ENCODE data around the gene WFDC10B.

DNA sequence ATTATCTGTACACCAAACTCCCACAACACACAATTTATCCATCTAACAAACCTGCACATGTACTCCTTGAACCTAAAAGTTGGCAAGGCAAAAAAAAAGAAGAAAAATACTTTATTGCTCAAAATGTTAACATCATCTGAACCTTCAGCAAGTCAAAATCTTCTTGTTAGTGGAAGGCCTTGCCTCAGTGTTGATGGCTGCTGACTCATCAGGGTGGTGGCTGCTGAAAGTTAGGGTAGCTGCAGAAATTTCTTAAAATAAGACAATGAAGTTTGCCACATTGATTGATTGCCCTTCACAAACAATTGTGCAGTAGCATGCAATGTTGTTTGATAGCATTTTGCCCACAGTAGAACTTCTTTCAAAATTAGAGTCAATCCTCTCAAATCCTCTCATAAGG lies 32.1 kb downstream of the WFDC10B start:
- TF ChIP-seq, protein P1, sequence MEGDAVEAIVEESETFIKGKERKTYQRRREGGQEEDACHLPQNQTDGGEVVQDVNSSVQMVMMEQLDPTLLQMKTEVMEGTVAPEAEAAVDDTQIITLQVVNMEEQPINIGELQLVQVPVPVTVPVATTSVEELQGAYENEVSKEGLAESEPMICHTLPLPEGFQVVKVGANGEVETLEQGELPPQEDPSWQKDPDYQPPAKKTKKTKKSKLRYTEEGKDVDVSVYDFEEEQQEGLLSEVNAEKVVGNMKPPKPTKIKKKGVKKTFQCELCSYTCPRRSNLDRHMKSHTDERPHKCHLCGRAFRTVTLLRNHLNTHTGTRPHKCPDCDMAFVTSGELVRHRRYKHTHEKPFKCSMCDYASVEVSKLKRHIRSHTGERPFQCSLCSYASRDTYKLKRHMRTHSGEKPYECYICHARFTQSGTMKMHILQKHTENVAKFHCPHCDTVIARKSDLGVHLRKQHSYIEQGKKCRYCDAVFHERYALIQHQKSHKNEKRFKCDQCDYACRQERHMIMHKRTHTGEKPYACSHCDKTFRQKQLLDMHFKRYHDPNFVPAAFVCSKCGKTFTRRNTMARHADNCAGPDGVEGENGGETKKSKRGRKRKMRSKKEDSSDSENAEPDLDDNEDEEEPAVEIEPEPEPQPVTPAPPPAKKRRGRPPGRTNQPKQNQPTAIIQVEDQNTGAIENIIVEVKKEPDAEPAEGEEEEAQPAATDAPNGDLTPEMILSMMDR (conservative IDR thresholded peaks at IDR 0.05) = no peak
- no peak for TF ChIP-seq EZH2 (IDR thresholded peaks at IDR 0.05; ENCODE audit: low read depth)
